OCI-LY1 (cell line): ENCODE data around the gene CPM.

ENCODE experiments used
- H2AFZ ChIP-seq: fragments of 200-600 bp; sonication (generic), shearing (Covaris generic); 2 replicates; pipeline ENCODE4 v1.6.0; 2014; ENCODE audit warnings: antibody characterized with exemption, mild to moderate bottlenecking, low read length
- H3F3A ChIP-seq: fragments of 200-600 bp; sonication (generic), shearing (Covaris generic); 2 replicates; pipeline ENCODE4 v1.6.0; 2014; ENCODE audit warnings: mild to moderate bottlenecking, antibody characterized with exemption, low read length, moderate library complexity; ENCODE audit not compliant: insufficient read depth
- H3K27ac ChIP-seq: fragments of 200-600 bp; sonication (generic); 2 replicates; pipeline ENCODE4 v1.5.1; 2014; ENCODE audit warnings: low read length, mixed run types, mild to moderate bottlenecking, low read depth; ENCODE audit not compliant: poor library complexity, severe bottlenecking
- H3K27me3 ChIP-seq: fragments of 200-600 bp; sonication (generic); 2 replicates; pipeline ENCODE4 v1.6.0; 2014; ENCODE audit warnings: antibody characterized with exemption, mild to moderate bottlenecking, low read length, moderate library complexity; ENCODE audit not compliant: insufficient read depth
- H3K36me3 ChIP-seq: fragments of 200-600 bp; sonication (generic); 2 replicates; pipeline ENCODE4 v1.6.1; 2014; ENCODE audit warnings: mild to moderate bottlenecking, antibody characterized with exemption, low read length, moderate library complexity, mixed read lengths; ENCODE audit not compliant: insufficient read depth
- H3K4me1 ChIP-seq: fragments of 200-600 bp; sonication (generic); 2 replicates; pipeline ENCODE4 v1.5.1; 2014; ENCODE audit warnings: mild to moderate bottlenecking, low read length, moderate library complexity; ENCODE audit not compliant: insufficient read depth, severe bottlenecking
- H3K4me2 ChIP-seq: fragments of 200-600 bp; sonication (generic), shearing (Covaris generic); 2 replicates; pipeline ENCODE4 v1.6.1; 2014; ENCODE audit warnings: low read length
- H3K4me3 ChIP-seq: fragments of 200-600 bp; sonication (generic); 2 replicates; pipeline ENCODE4 v1.5.1; 2014; ENCODE audit warnings: low read length, low read depth, mild to moderate bottlenecking, mixed read lengths; ENCODE audit not compliant: poor library complexity, severe bottlenecking
- H3K79me2 ChIP-seq: fragments of 200-600 bp; shearing (Covaris generic); 2 replicates; pipeline ENCODE4 v1.6.1; 2016; ENCODE audit warnings: mixed run types, low read length, mixed read lengths; ENCODE audit not compliant: insufficient read depth
- H3K9ac ChIP-seq: fragments of 200-600 bp; sonication (generic), shearing (Covaris generic); 2 replicates; pipeline ENCODE4 v1.6.1; 2014; ENCODE audit warnings: mild to moderate bottlenecking, low read length, mixed read lengths
- H3K9me2 ChIP-seq: fragments of 200-600 bp; sonication (generic), shearing (Covaris generic); 2 replicates; pipeline ENCODE4 v1.6.1; 2014; ENCODE audit warnings: low read depth, mild to moderate bottlenecking, low read length, mixed read lengths
- H3K9me3 ChIP-seq: fragments of 200-600 bp; shearing (Covaris generic); 2 replicates; pipeline ENCODE4 v1.6.1; 2014; ENCODE audit warnings: low read length, mixed read lengths
- H4K20me1 ChIP-seq: fragments of 200-600 bp; sonication (generic), shearing (Covaris generic); 2 replicates; pipeline ENCODE4 v1.6.0; 2016; ENCODE audit warnings: mild to moderate bottlenecking, low read length; ENCODE audit not compliant: insufficient read depth
- EZH2 ChIP-seq: fragments of 200-600 bp; sonication (generic), shearing (Covaris generic); IDR thresholded peaks from 2 replicates; pipeline ENCODE4 v1.8.0; 2017; ENCODE audit warnings: borderline replicate concordance, mixed run types, mild to moderate bottlenecking, antibody characterized with exemption, low read length, moderate library complexity, mixed read lengths
- TF ChIP-seq, protein P1 (sequence below): fragments of 200-600 bp; sonication (generic), shearing (Covaris generic); IDR thresholded peaks from 2 replicates; pipeline ENCODE4 v1.5.1; 2017; ENCODE audit warnings: mild to moderate bottlenecking, antibody characterized with exemption, low read length, moderate library complexity, mixed read lengths

The CPM gene

DNA sequence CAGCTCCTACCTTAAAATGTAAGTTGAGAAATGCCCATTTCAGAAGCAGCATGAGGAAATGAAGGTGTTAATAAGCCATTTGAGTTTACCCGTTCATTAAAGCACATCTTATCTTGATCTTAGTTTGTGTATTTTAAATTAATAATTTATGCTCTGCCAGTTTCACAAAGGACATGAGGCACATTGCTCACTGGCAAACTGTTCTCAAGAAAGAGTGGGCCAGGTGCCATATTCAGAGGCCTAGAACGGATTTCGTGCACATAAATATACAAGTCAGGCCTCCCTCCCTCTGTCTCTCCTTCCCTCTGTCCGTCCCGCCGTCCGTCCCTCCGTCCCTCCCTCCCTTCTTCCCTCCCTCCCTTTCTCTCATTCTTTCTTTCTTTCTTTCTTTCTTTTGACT, 29.5 kb downstream of the CPM start:
- Histone ChIP-seq H3K79me2 (no peaks in the 10 kb centered on the region), H3F3A (no peaks in the 10 kb centered on the region), H3K9me3 (no peaks in the 10 kb centered on the region), H3K4me2 (no peak overlapping the region), H3K27me3 (no peaks in the 10 kb centered on the region), H3K36me3 (no peaks in the 10 kb centered on the region), H3K4me1 (no peaks in the 10 kb centered on the region), H2AFZ (no peak overlapping the region), H3K9me2 (no peaks in the 10 kb centered on the region), H3K4me3 (no peak overlapping the region), H3K27ac (no peak overlapping the region), H3K9ac (no peak overlapping the region), H4K20me1 (no peaks in the 10 kb centered on the region)
- TF ChIP-seq EZH2, result no peak
- TF ChIP-seq, protein P1, sequence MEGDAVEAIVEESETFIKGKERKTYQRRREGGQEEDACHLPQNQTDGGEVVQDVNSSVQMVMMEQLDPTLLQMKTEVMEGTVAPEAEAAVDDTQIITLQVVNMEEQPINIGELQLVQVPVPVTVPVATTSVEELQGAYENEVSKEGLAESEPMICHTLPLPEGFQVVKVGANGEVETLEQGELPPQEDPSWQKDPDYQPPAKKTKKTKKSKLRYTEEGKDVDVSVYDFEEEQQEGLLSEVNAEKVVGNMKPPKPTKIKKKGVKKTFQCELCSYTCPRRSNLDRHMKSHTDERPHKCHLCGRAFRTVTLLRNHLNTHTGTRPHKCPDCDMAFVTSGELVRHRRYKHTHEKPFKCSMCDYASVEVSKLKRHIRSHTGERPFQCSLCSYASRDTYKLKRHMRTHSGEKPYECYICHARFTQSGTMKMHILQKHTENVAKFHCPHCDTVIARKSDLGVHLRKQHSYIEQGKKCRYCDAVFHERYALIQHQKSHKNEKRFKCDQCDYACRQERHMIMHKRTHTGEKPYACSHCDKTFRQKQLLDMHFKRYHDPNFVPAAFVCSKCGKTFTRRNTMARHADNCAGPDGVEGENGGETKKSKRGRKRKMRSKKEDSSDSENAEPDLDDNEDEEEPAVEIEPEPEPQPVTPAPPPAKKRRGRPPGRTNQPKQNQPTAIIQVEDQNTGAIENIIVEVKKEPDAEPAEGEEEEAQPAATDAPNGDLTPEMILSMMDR, result no peak

DNA sequence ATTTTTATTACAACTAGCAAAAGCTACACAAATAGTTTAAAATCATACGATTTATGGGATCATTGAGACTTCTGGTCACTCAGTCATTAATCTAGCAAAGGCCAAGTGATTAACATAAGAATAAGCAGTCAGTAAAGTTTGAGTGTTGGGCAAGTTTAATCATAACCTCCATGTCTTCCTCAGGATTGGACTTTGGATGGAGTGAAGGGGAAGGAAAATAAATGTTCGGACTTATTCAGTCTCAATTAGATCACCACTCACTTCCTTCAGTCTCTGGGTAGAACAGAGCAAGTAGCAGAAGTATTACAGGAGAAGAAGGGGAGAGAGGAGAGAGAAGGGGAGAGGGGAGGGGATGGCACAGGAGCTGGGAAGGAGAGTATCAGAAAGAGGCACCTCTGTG, 31.4 kb downstream of the CPM start:
- Histone ChIP-seq H3K9me3 (no peaks in the 10 kb centered on the region), H3K27ac (no peak overlapping the region), H3K36me3 (no peaks in the 10 kb centered on the region), H3K9ac (no peak overlapping the region), H3K9me2 (no peaks in the 10 kb centered on the region), H3K4me2 (no peak overlapping the region), H4K20me1 (no peaks in the 10 kb centered on the region), H2AFZ (no peak overlapping the region), H3K79me2 (no peaks in the 10 kb centered on the region), H3F3A (no peaks in the 10 kb centered on the region), H3K4me3 (no peak overlapping the region), H3K27me3 (no peaks in the 10 kb centered on the region), H3K4me1 (peaks cover 7% of the 10 kb centered on the region)
- TF ChIP-seq EZH2, result no peak
- TF ChIP-seq, protein P1, result no peak

DNA sequence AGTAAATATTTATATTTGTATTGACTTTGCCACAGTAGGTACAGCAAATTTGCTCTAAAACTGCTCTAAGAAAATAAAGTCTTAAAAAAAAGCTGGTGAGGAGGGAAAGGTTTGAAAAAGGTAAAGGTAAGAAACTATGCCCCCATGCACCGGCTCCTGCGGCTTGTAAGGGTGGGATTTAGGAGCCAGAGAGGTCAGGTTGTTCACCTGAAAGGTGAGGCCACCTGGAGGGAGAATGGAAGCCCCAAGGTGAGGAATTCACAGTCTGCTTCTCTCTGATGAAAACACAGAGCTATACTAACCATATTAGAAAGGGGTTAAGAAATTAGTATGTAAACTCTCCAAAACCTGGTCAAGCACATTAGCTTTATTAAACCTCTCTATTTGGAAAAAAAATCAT, 31.8 kb downstream of the CPM start:
- H3K36me3 ChIP-seq, result no peaks in the 10 kb centered on the region
- H3K4me2 ChIP-seq, result no peak overlapping the region
- H3K27me3 ChIP-seq, result no peaks in the 10 kb centered on the region
- H4K20me1 ChIP-seq, result no peaks in the 10 kb centered on the region
- TF ChIP-seq, protein P1, result no peak
- no peaks in the 10 kb centered on the region for H3K79me2 ChIP-seq
- no peaks in the 10 kb centered on the region for H3K9me3 ChIP-seq
- H3K4me1 ChIP-seq, result peaks cover 7% of the 10 kb centered on the region
- no peak overlapping the region for H3K9ac ChIP-seq
- no peak overlapping the region for H2AFZ ChIP-seq
- H3K4me3 ChIP-seq, result no peak overlapping the region
- no peaks in the 10 kb centered on the region for H3K9me2 ChIP-seq
- H3K27ac ChIP-seq, result no peak overlapping the region
- no peaks in the 10 kb centered on the region for H3F3A ChIP-seq
